Transverse colon (tissue), 4 donors: Measurements from ENCODE around the gene VPS35L.

Source experiments
- CTCF ChIP-seq, 5 experiments: fragments of 200-600 bp in 3 of 5; fragments of 450-650 bp in 2 of 5; sonication (generic) in 3 of 5; IDR thresholded peaks; 1 replicate in 2 of 5; 2 replicates in 3 of 5; pipeline ENCODE4 v1.5.1; 2016 to 2017; ENCODE audit warnings: antibody characterized with exemption in 5 of 5, inconsistent platforms in 3 of 5, mild to moderate bottlenecking in 2 of 5, moderate library complexity in 1 of 5
- EP300 ChIP-seq: sonication (generic); formaldehyde crosslinking; IDR thresholded peaks from one replicate; pipeline ENCODE4 v1.6.1; 2017; ENCODE audit warnings: antibody characterized with exemption, low read depth
- POLR2AphosphoS5 ChIP-seq, 3 donors: sonication (generic); formaldehyde crosslinking; IDR thresholded peaks; one replicate each; pipeline ENCODE4 v1.6.1; 2016; ENCODE audit warnings: antibody characterized with exemption in 3 of 3

DNA sequence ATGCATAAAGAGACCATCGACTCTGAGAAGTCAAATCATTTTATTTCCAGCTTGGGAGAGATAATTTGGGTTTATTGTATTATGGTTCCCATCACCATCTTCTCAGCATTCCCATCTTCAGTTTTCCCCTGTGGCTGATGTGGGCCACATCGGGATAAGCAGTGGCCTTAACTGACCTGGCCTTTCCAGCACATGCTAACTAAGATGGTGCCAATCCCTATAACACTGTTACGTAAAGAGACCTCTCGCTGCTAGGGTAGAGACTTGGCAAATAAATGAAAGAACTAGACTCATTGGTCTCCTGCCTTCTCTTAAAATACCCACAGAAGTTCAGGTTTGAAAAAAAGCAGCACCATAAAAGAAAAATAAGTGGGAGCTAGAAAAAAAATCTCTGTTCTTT lies 49.4 kb downstream of the VPS35L start:
- TF ChIP-seq CTCF (IDR thresholded peaks at IDR 0.05) (no peak), EP300 (no peak), POLR2AphosphoS5 (IDR thresholded peaks at IDR 0.05) (no peak)
